WTC11 (cell line): Measurements from ENCODE around the gene ZBTB4. TPM values are rescaled to one million over a fixed set of nuclear protein-coding genes. Genes with fewer than 3 reads are reported as not detected.

Source experiments
- ATAC-seq: fragments of 200-7000 bp; cut with Tn5 transposase; 2 replicates; pipeline ENCODE4 v1.10.0; 2021; ENCODE audit warnings: mild to moderate bottlenecking, moderate library complexity
- CTCF ChIA-PET: fragments of 300-600 bp; sonication (Branson Sonifier 250); formaldehyde crosslinking; loops from one replicate; lab custom pipeline; 2021; ENCODE audit warnings: antibody characterized with exemption; lab: Charles Lee
- POLR2A ChIA-PET: fragments of 350-600 bp; sonication (Branson Sonifier 250); formaldehyde crosslinking; loops from one replicate; lab custom pipeline; 2021; ENCODE audit warnings: antibody characterized with exemption; lab: Charles Lee
- DNase-seq: peaks from one replicate; pipeline ENCODE4 v3.0.0; 2021; ENCODE audit warnings: low spot score
- H3K27ac Mint-ChIP-seq: 2 replicates; pipeline ENCODE4 v1.8.0; 2021; ENCODE audit warnings: mixed read lengths
- H3K27me3 Mint-ChIP-seq: 2 replicates; pipeline ENCODE4 v1.8.0; 2021; ENCODE audit warnings: low read depth, mild to moderate bottlenecking, moderate library complexity, mixed read lengths
- H3K36me3 Mint-ChIP-seq: 2 replicates; pipeline ENCODE4 v1.8.0; 2021; ENCODE audit warnings: mixed read lengths
- H3K4me1 Mint-ChIP-seq: 2 replicates; pipeline ENCODE4 v1.8.0; 2022; ENCODE audit warnings: mixed read lengths
- H3K4me3 Mint-ChIP-seq: 2 replicates; pipeline ENCODE4 v1.8.0; 2021; ENCODE audit warnings: mild to moderate bottlenecking, moderate library complexity, mixed read lengths
- H3K9me3 Mint-ChIP-seq: 2 replicates; pipeline ENCODE4 v1.8.0; 2021; ENCODE audit warnings: mixed read lengths
- AR ChIP-seq: fragments of 250-450 bp; sonication (Bioruptor Pico); IDR thresholded peaks from 2 replicates; pipeline ENCODE4 v1.9.0; 2021; ENCODE audit warnings: mild to moderate bottlenecking
- ARID4B ChIP-seq: sonication (generic); formaldehyde crosslinking; IDR thresholded peaks from 2 replicates; pipeline ENCODE4 v1.8.0; 2023; ENCODE audit warnings: missing genetic modification reagents, mild to moderate bottlenecking, borderline replicate concordance
- E2F5 ChIP-seq: sonication (generic); formaldehyde crosslinking; IDR thresholded peaks from 2 replicates; pipeline ENCODE4 v1.8.1; 2022; ENCODE audit warnings: mild to moderate bottlenecking, moderate library complexity, missing genetic modification reagents
- ESRRA ChIP-seq: sonication (generic); formaldehyde crosslinking; IDR thresholded peaks from 2 replicates; pipeline ENCODE4 v1.8.1; 2022; ENCODE audit warnings: mild to moderate bottlenecking, missing genetic modification reagents, borderline replicate concordance
- FOXP4 ChIP-seq: sonication (generic); formaldehyde crosslinking; IDR thresholded peaks from 2 replicates; pipeline ENCODE4 v1.8.0; 2022; ENCODE audit warnings: mild to moderate bottlenecking, missing genetic modification reagents
- HMGA2 ChIP-seq: fragments of 250-450 bp; sonication (Bioruptor Pico); IDR thresholded peaks from 2 replicates; pipeline ENCODE4 v1.4.0; 2021; ENCODE audit warnings: mild to moderate bottlenecking, moderate library complexity
- MLX ChIP-seq: sonication (generic); formaldehyde crosslinking; IDR thresholded peaks from 2 replicates; pipeline ENCODE4 v1.8.1; 2023; ENCODE audit warnings: mild to moderate bottlenecking, missing genetic modification reagents, moderate library complexity
- PRRX2 ChIP-seq: fragments of 250-450 bp; sonication (Bioruptor Pico); IDR thresholded peaks from 2 replicates; pipeline ENCODE4 v1.8.0; 2021; ENCODE audit warnings: mild to moderate bottlenecking
- RORB ChIP-seq: fragments of 250-450 bp; sonication (Bioruptor Pico); IDR thresholded peaks from 2 replicates; pipeline ENCODE4 v1.9.0; 2021; ENCODE audit warnings: mild to moderate bottlenecking
- TEAD1 ChIP-seq: sonication (generic); formaldehyde crosslinking; IDR thresholded peaks from 2 replicates; pipeline ENCODE4 v1.8.0; 2022; ENCODE audit warnings: mild to moderate bottlenecking, missing genetic modification reagents
- TP53 ChIP-seq: sonication (generic); formaldehyde crosslinking; IDR thresholded peaks from 2 replicates; pipeline ENCODE4 v1.8.1; 2023; ENCODE audit warnings: mild to moderate bottlenecking, missing genetic modification reagents
- USF1 ChIP-seq: sonication (generic); formaldehyde crosslinking; IDR thresholded peaks from 2 replicates; pipeline ENCODE4 v1.8.0; 2022; ENCODE audit warnings: mild to moderate bottlenecking, missing genetic modification reagents
- ZBTB21 ChIP-seq: sonication (generic); formaldehyde crosslinking; IDR thresholded peaks from 2 replicates; pipeline ENCODE4 v1.8.1; 2023; ENCODE audit warnings: mild to moderate bottlenecking, missing genetic modification reagents, borderline replicate concordance
- ZBTB43 ChIP-seq: sonication (generic); formaldehyde crosslinking; IDR thresholded peaks from 2 replicates; pipeline ENCODE4 v1.8.1; 2023; ENCODE audit warnings: mild to moderate bottlenecking, missing genetic modification reagents
- ZNF425 ChIP-seq: fragments of 250-450 bp; sonication (Bioruptor Pico); conservative IDR thresholded peaks from 2 replicates; pipeline ENCODE4 v1.9.0; 2021; ENCODE audit warnings: mild to moderate bottlenecking
- ZNF512 ChIP-seq: sonication (generic); formaldehyde crosslinking; IDR thresholded peaks from 2 replicates; pipeline ENCODE4 v1.8.1; 2022; ENCODE audit warnings: missing genetic modification reagents, borderline replicate concordance
- total RNA-seq: library from RNA; stranded (reverse); gene quantifications from 3 replicates; pipeline ENCODE4 v1.2.3, GENCODE V29; 2021

ZBTB4 gene
- total RNA-seq, 1 experiment from 2014 or later, result 14.6 TPM

GRCh38 chr17:7436556-7437368 is 42.7 kb downstream of the ZBTB4 start:
- peaks cover 17% of the 10 kb centered on the region for H3K27me3 Mint-ChIP-seq
- H3K4me3 Mint-ChIP-seq, result peak overlapping the region; percentile 90
- ChIA-PET POLR2A (interaction anchor here (0.7 to 4.2 kb wide), 17 partner anchors 8 to 251 kb away, joined by 3 to 38 read pairs (median 4); partner anchors contain the start of genes CHRNB1, NEURL4, POLR2A and TMEM256), CTCF (interaction anchor here (0.8 to 4.7 kb wide), 39 partner anchors 8 to 267 kb away, joined by 3 to 69 read pairs (median 6); partner anchors contain the start of genes ACAP1, CHRNB1, KCTD11 and NEURL4)
- H3K4me1 Mint-ChIP-seq, result peaks cover 24% of the 10 kb centered on the region
- ATAC-seq, result peak; percentile 50
- no peaks in the 10 kb centered on the region for H3K36me3 Mint-ChIP-seq
- DNase-seq, result peak; percentile 89
- peak overlapping the region; percentile 98 for H3K27ac Mint-ChIP-seq
- H3K9me3 Mint-ChIP-seq, result no peaks in the 10 kb centered on the region
- TF ChIP-seq ZBTB21 (CRISPR knock-in tag) (peak; percentile 99), ZNF425 (CRISPR knock-in tag) (no peak), HMGA2 (no peak; the same call in 1 of the 2 replicates), TP53 (CRISPR knock-in tag) (peak; percentile 34; the same call in 1 of the 2 replicates), FOXP4 (peak; percentile 77), MLX (0 out of 2 replicates have a peak, but pooled peaks have one; percentile 64), USF1 (CRISPR knock-in tag) (peak; percentile 18; the same call in 1 of the 2 replicates), AR (CRISPR knock-in tag) (no peak), ZNF512 (0 out of 2 replicates have a peak, but pooled peaks have one; percentile 24), PRRX2 (no peak), TEAD1 (CRISPR knock-in tag) (peak; percentile 87), E2F5 (CRISPR knock-in tag) (peak; percentile 84), RORB (CRISPR knock-in tag) (no peak), ARID4B (CRISPR knock-in tag) (peak; percentile 22; the same call in 1 of the 2 replicates), ESRRA (CRISPR knock-in tag) (no peak), ZBTB43 (CRISPR knock-in tag) (no peak)
